IPS DF 6.9 (cell line): ENCODE measurements around the gene C11orf16.
A peak's percentile ranks its signal among the peaks of the same experiment; 100 is the strongest.
"Not testable (repeated sequence)": the region's sequence is repeated elsewhere in the genome, so short reads cannot be mapped to it uniquely, and the experiment has no call there.

Source experiments
- DNase-seq: peaks from one replicate; pipeline ENCODE4 v3.0.0-alpha.2; 2013; ENCODE audit warnings: low read depth, low spot score
- H3K27ac ChIP-seq: one replicate; pipeline ENCODE4 v1.5.1; 2013; ENCODE audit warnings: low read length, control low read depth
- H3K27me3 ChIP-seq: 2 replicates; pipeline ENCODE4 v1.6.1; 2013; ENCODE audit warnings: mild to moderate bottlenecking, low read length; ENCODE audit not compliant: control insufficient read depth, insufficient read depth
- H3K36me3 ChIP-seq: 2 replicates; pipeline ENCODE4 v1.6.1; 2013; ENCODE audit warnings: low read length; ENCODE audit not compliant: control insufficient read depth, insufficient read depth
- H3K4me1 ChIP-seq: 2 replicates; pipeline ENCODE4 v1.6.1; 2013; ENCODE audit warnings: low read length; ENCODE audit not compliant: control insufficient read depth, insufficient read depth
- H3K4me3 ChIP-seq: 2 replicates; pipeline ENCODE4 v1.5.1; 2013; ENCODE audit warnings: mild to moderate bottlenecking, low read length
- H3K9me3 ChIP-seq: 2 replicates; pipeline ENCODE4 v1.6.1; 2013; ENCODE audit warnings: low read length, inconsistent platforms; ENCODE audit not compliant: control insufficient read depth, insufficient read depth
- WGBS: extraction: QIAGEN DNeasy Blood & Tissue Kit; methylation state at CpG from one replicate; pipeline ENCODE4 v1.1.7; 2013; ENCODE audit warnings: mixed read lengths, missing lambda C conversion rate; ENCODE audit not compliant: insufficient read length, insufficient coverage; 5-methylcytosine and 5-hydroxymethylcytosine counted together

The C11orf16 gene, protein sequence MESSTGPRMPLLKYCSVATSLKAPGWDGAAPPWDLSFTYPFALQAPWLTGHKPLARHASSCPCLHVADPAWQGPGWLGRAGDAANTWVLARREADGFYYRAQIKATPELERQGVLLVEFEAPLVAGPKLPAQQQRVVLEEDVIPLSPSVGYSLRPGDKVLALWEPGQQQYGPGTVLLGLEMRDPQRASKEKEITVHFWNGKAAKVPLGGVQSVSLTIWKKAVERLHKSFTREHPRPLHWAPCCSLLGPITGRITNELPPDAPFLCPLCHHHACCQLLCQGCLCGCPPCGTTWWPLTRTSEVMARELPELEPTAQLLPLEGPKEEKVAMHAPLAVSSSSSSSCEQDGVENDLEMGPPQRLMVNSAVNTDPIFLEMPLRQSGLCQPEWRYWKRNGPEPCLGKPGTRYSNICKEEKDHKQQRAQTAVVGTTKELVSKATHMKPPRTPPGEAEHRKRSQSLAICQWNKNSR

DNA sequence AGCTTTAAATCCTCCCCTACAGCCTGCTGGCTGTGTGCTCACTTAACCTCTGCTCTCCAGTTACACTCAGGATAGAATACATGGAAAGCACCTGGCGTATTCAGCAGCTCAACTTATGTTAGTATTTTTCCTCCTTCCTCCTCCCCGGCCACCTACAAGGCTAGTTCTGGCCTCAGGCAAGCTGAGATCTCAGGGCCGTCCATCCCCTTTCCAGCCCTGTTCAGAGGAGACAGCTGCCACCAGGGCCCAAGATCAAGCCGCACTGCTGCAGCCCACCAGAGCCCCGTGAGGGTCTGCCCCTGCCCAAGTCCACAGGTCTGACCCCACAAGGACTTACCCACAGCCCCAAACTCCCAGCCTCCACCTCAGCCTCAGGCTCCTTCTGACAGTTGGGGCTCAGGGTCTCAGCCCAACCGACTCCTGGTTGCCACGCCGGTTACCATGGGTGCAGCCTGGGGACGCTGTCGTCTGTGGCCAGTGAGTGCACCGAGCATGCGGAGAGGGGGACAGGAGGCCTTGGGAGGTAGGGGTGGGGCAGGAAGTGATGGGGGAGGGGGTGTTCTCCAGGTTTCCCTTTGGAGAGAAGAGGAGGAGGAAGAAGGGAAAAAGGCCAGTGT lies at the start of gene C11orf16:
Gene C11orf16 (minus strand): TSS at position 384 of the 617 bp plus-strand sequence. CDS start 639 bp downstream, outside the sequence.
- H3K9me3 ChIP-seq, result no peaks in the 10 kb centered on the region
- no peak for DNase-seq
- peaks cover 2% of the 10 kb centered on the region; the same call in 1 of the 2 replicates for H3K4me1 ChIP-seq
- no peaks in the 10 kb centered on the region for H3K27me3 ChIP-seq
- H3K36me3 ChIP-seq, result no peaks in the 10 kb centered on the region
- no peak within 1 kb of the TSS for H3K4me3 ChIP-seq
- H3K27ac ChIP-seq, result no peak within 1 kb of the TSS
- no CpG with 5 or more reads among the region's 12 CpGs for WGBS

DNA sequence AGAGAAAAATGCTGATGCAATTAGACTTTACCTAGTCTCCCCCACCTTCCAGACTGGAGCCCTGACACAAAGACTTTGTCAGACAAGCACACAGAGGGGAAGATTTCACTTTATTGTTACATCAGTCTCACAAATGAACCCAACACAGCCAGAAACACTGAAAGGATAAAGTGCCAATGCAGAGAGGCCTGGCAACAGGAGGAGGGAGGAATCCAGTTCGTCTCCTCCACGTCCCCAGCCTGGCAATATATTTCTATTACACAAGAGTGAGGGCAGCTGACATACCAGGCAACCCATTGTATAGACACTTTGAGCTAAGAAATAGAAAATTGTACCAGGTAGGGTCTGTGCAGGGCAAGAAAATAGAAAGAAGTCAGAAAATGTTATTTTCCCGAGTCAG lies 47.7 kb upstream of the C11orf16 start:
- H3K27me3 ChIP-seq, result no peaks in the 10 kb centered on the region
- H3K36me3 ChIP-seq, result no peaks in the 10 kb centered on the region
- H3K4me3 ChIP-seq, result no peak overlapping the region
- H3K4me1 ChIP-seq, result no peaks in the 10 kb centered on the region
- no peak overlapping the region for H3K27ac ChIP-seq
- DNase-seq, result no peak
- WGBS, result no CpG with 5 or more reads among the region's 3 CpGs
- no peaks in the 10 kb centered on the region for H3K9me3 ChIP-seq

DNA sequence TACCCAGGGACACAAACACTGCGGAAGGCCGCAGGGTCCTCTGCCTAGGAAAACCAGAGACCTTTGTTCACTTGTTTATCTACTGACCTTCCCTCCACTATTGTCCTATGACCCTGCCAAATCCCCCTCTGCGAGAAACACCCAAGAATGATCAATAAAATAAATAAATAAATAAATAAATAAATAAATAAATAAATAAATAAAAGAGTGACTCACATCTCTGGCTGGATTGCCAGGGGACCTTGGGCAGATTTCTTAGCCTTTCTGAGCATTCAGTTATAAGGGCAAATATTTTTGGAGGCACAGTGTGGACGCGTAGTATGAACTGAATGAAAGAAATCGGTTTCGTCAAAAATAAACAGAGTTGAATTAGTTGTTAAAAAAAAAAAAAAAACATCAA lies 46.6 kb upstream of the C11orf16 start:
- H3K9me3 ChIP-seq, H3K27me3 ChIP-seq, H3K4me3 ChIP-seq, H3K4me1 ChIP-seq, DNase-seq, H3K27ac ChIP-seq, H3K36me3 ChIP-seq: not testable (repeated sequence)
- WGBS, result no CpG with 5 or more reads among the region's 7 CpGs

DNA sequence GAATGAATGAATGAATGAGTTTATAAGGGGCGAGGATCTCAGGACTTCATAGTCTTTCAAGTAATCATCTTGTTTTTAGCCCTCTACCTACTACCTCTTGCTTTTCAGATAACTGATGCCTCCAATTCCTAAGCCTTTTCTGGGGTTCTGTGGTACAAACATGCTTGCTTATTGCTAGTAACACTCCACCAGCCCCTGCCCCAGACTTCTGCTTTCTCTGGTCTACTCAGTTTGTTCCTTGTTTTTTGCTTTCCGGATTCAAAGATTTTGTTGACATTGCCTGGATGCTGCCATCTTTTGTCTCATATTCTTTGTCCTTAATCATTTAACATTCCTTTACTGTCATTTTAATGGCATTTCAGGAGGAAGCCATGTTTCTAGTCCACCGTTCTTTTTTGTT lies 40.4 kb upstream of the C11orf16 start:
- Histone ChIP-seq H3K27me3 (no peaks in the 10 kb centered on the region), H3K9me3 (no peaks in the 10 kb centered on the region), H3K27ac (no peak overlapping the region), H3K4me3 (no peak overlapping the region), H3K4me1 (no peaks in the 10 kb centered on the region), H3K36me3 (no peaks in the 10 kb centered on the region)
- no CpG with 5 or more reads among the region's 3 CpGs for WGBS
- DNase-seq, result no peak

GRCh38 chr11:8971924-8972316 lies 39.2 kb upstream of the C11orf16 start:
- no CpG with 5 or more reads among the region's 1 CpG for WGBS
- H3K27ac ChIP-seq, result no peak overlapping the region
- no peaks in the 10 kb centered on the region for H3K36me3 ChIP-seq
- H3K9me3 ChIP-seq, result no peaks in the 10 kb centered on the region
- H3K4me1 ChIP-seq, result no peaks in the 10 kb centered on the region
- H3K4me3 ChIP-seq, result no peak overlapping the region
- no peaks in the 10 kb centered on the region for H3K27me3 ChIP-seq
- no peak for DNase-seq

GRCh38 chr11:8971196-8971923 lies 38.6 kb upstream of the C11orf16 start:
- Histone ChIP-seq H3K9me3 (no peaks in the 10 kb centered on the region), H3K4me3 (no peak overlapping the region), H3K4me1 (no peaks in the 10 kb centered on the region), H3K27ac (no peak overlapping the region), H3K36me3 (no peaks in the 10 kb centered on the region), H3K27me3 (no peaks in the 10 kb centered on the region)
- no CpG with 5 or more reads among the region's 2 CpGs for WGBS
- no peak for DNase-seq

DNA sequence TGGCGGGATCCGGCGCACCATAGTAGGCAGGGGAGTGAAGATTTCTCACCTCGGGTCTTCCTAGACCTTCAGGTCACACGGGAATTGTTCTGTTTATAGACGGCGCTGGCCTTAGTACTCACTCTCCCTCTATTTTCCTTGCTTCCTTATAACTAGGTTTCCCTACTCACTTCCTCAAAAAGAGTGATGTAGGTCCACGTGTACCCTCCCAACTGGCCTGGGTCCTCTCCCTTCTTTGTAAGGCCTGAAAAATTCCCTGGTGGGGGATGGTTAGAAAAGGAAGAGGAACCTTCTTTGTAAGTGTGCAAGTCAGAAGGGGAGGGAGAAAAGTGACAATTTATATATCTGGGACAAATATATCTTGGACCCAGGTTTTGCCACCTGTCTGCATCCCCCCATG lies 34.4 kb upstream of the C11orf16 start:
- Histone ChIP-seq H3K4me3 (no peak overlapping the region), H3K9me3 (no peaks in the 10 kb centered on the region), H3K36me3 (no peaks in the 10 kb centered on the region; the same call in 1 of the 2 replicates), H3K27me3 (no peaks in the 10 kb centered on the region), H3K27ac (no peak overlapping the region), H3K4me1 (no peaks in the 10 kb centered on the region)
- WGBS, result no CpG with 5 or more reads among the region's 8 CpGs
- DNase-seq, result no peak

DNA sequence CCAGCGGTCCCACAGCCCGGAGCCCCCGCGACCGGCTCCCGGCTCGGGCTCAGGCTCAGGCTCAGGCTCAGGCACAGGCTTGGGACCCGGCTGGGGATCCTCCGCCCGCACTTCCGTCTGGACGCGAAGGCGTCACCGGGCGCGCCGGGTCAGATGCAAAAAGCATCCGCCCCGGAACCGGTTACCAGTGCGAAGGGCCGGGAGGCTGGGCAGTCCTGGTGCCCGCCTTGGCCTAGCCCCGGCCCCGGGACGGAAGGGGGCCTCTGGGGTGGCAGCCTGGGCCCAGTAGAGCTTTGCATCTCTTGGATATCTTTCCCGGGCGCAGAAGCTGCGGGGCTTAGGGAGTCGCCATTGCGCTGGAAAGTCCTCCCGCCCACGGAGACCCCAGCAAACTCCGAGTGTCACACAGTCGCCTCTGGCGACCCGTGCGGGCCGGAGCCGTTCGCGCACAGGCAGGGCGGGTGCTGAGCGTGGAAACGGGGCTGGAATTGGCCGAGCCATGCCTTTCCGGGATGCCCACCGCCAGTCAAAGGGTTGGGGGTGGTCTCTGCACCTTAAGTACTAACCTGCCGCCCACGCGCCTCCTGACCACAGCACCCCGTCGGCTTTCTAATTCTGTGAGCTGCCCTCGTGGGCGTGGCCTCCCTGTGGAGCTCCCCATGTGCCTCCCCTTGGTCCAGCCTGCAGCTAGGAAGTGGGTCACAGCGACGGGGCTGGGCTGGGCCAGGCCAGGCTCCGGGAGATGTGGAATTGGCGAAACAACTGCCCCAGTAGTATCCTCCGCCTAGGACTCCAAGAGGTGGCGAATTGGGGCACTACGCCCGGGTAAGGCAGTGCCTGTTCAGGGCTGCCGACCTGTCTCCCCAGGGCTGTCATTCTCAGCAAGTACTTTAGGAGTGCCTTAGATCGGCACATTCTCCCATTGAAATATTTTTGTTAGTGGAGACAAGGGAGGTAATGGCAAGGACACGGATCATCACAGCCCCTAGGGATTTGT lies 31.9 kb upstream of the C11orf16 start, which contains the start of gene TMEM9B:
Gene TMEM9B (minus strand): TSS at position 119 of the 997 bp plus-strand sequence. CDS start 129 bp downstream, outside the sequence.
- Histone ChIP-seq H3K27ac (no peak within 1 kb of the TSS), H3K9me3 (no peaks in the 10 kb centered on the region), H3K4me1 (no peaks in the 10 kb centered on the region), H3K4me3 (peak within 1 kb of the TSS; percentile 40; the same call in 1 of the 2 replicates), H3K36me3 (no peaks in the 10 kb centered on the region; the same call in 1 of the 2 replicates), H3K27me3 (no peaks in the 10 kb centered on the region)
- peak; percentile 50 for DNase-seq
- no CpG with 5 or more reads among the region's 67 CpGs for WGBS

- Histone ChIP-seq H3K9me3 (no peaks in the 10 kb centered on the region), H3K4me1 (no peaks in the 10 kb centered on the region), H3K36me3 (no peaks in the 10 kb centered on the region; the same call in 1 of the 2 replicates), H3K27me3 (no peaks in the 10 kb centered on the region), H3K27ac (no peak overlapping the region), H3K4me3 (peak overlapping the region; percentile 40; the same call in 1 of the 2 replicates)
- DNase-seq, result peak; percentile 66
- WGBS, result no CpG with 5 or more reads among the region's 39 CpGs
Measured at GRCh38 chr11:8963569-8964323, 31.0 kb upstream of the C11orf16 start.
